Spleen (tissue), 11 donors: ENCODE results near the gene IL6R. TPM values are rescaled to one million over a fixed set of nuclear protein-coding genes. Genes with fewer than 3 reads are reported as not detected.

Source experiments
- DNase-seq: peaks from one replicate; pipeline ENCODE4 v3.0.0-alpha.2; 2020
- H3K27ac ChIP-seq, 8 donors: fragments of 200-600 bp; sonication (generic) in 7 of 8; 1 replicate in 4 of 8; 2 replicates in 4 of 8; pipeline versions ENCODE4 v1.5.0 to v1.8.0; 2016 to 2021; ENCODE audit warnings: inconsistent platforms in 4 of 8, mild to moderate bottlenecking in 4 of 8, moderate library complexity in 1 of 8
- H3K27me3 ChIP-seq, 7 donors: fragments of 200-600 bp; sonication (generic) in 6 of 7; replicated peaks in 1 of 7; 1 replicate in 4 of 7; 2 replicates in 3 of 7; pipeline versions ENCODE4 v1.5.0 to v1.8.0; 2016 to 2021; ENCODE audit warnings: inconsistent platforms in 3 of 7, mild to moderate bottlenecking in 1 of 7
- H3K36me3 ChIP-seq, 6 donors: fragments of 200-600 bp; sonication (generic) in 5 of 6; 1 replicate in 4 of 6; 2 replicates in 2 of 6; pipeline versions ENCODE4 v1.5.0 to v1.8.0; 2016 to 2021; ENCODE audit warnings: inconsistent platforms in 2 of 6
- H3K4me1 ChIP-seq, 6 donors: fragments of 200-600 bp; sonication (generic) in 5 of 6; 1 replicate in 3 of 6; 2 replicates in 3 of 6; pipeline versions ENCODE4 v1.5.0 to v1.8.0; 2016 to 2021; ENCODE audit warnings: inconsistent platforms in 3 of 6
- H3K4me3 ChIP-seq, 8 donors: fragments of 200-600 bp; sonication (generic) in 7 of 8; 1 replicate in 4 of 8; 2 replicates in 4 of 8; pipeline versions ENCODE4 v1.5.0 to v1.8.0; 2016 to 2021; ENCODE audit warnings: inconsistent platforms in 4 of 8, mild to moderate bottlenecking in 4 of 8, moderate library complexity in 2 of 8
- H3K9me3 ChIP-seq, 8 donors: fragments of 200-600 bp; sonication (generic) in 7 of 8; 1 replicate in 4 of 8; 2 replicates in 4 of 8; pipeline versions ENCODE4 v1.5.0 to v1.8.0; 2016 to 2021; ENCODE audit warnings: inconsistent platforms in 4 of 8
- CTCF ChIP-seq, 11 experiments: fragments of 200-600 bp in 7 of 11; fragments of 450-650 bp in 4 of 11; sonication (generic) in 4 of 11; IDR thresholded peaks in 8 of 11; conservative IDR thresholded peaks in 3 of 11; 1 replicate in 7 of 11; 2 replicates in 4 of 11; pipeline versions ENCODE4 v1.4.0 to v1.8.0; 2016 to 2021; ENCODE audit warnings: antibody characterized with exemption in 11 of 11, inconsistent platforms in 4 of 11, mild to moderate bottlenecking in 1 of 11
- POLR2A ChIP-seq, 3 donors: fragments of 450-650 bp; IDR thresholded peaks; one replicate each; pipeline ENCODE4 v1.5.1; 2017; ENCODE audit warnings: antibody characterized with exemption in 3 of 3, mild to moderate bottlenecking in 1 of 3
- POLR2AphosphoS5 ChIP-seq, 3 donors: sonication (generic); formaldehyde crosslinking; IDR thresholded peaks; one replicate each; pipeline ENCODE4 v1.5.1; 2017; ENCODE audit warnings: antibody characterized with exemption in 3 of 3
- WGBS, 5 donors: extraction: QIAGEN DNeasy Blood & Tissue Kit in 3 of 5; methylation state at CpG; one replicate each; pipeline versions ENCODE4 v1.1.5 to v1.1.7; 2013 to 2018; 5-methylcytosine and 5-hydroxymethylcytosine counted together
- intact Hi-C: fragments of 100-400 bp; cut with DNase I; formaldehyde crosslinking; loops from one replicate; pipeline ENCODE4 v1.15.0; 2023; ENCODE audit warnings: low total_unique reads
- polyA plus RNA-seq, 3 donors: library from polyadenylated mRNA; stranded (reverse); fragments of 200-250 nt; gene quantifications; one replicate each; pipeline ENCODE4 v1.2.1, GENCODE V29; 2013
- total RNA-seq, 7 donors: library from RNA; depleted of rRNA in 3 of 7; stranded (reverse); fragments of >200 nt in 3 of 7; fragmentation: NEBNext Ultra II Directional in 4 of 7; extraction: Animal tissue kit (Norgen Biotek cat#: 25700) in 4 of 7; gene quantifications; one replicate each; pipeline versions ENCODE4 v1.1.0 to v1.2.1, GENCODE V29; 2016 to 2021
- donor health status: healthy with polysubstance abuse.
- donor health status: DM: no; HTN: no; CAD: no; lungs with moderate emphysema.
- donor health status: DM: no; HTN: no; CAD: no.
- donor health status: Bipolar disorder and iron deficiency.
- donor health status: healthy.
- donor health status: DM: no; HTN: no; CAD: no.
- donor health status: DM: yes; HTN: yes; CAD: no.

IL6R gene
- total and polyA plus RNA-seq, 10 donors = 2.8 to 74.5 (median 47.8) TPM

GRCh38 chr1:154403261-154403943 lies 1.7 kb upstream of the IL6R start:
- H3K9me3 ChIP-seq = no peaks in the 10 kb centered on the region
- H3K27ac ChIP-seq = peak overlapping the region in 7 of 8 donors; percentile 48 to 99 (median 94)
- no peaks in the 10 kb centered on the region for H3K36me3 ChIP-seq
- no peak for TF ChIP-seq POLR2A (IDR thresholded peaks at IDR 0.05)
- TF ChIP-seq POLR2AphosphoS5 (IDR thresholded peaks at IDR 0.05) = peak in 1 of 3 donors; percentile 43
- no peak for TF ChIP-seq CTCF (IDR thresholded peaks at IDR 0.05 in 8 of 11, conservative IDR thresholded peaks at IDR 0.05 in 3 of 11)
- intact Hi-C loops = no loop called here
- peak overlapping the region in 1 of 8 donors; percentile 11 for H3K4me3 ChIP-seq
- DNase-seq = no peak
- peaks cover 36 to 92% (median 78%) of the 10 kb centered on the region in 6 donors for H3K4me1 ChIP-seq
- H3K27me3 ChIP-seq = peaks cover 0 to 9% (median 0%) of the 10 kb centered on the region in 7 donors
- WGBS, 5 donors = 30 to 54% (median 32%) methylated on average over 6 to 8 of the region's 8 CpGs

GRCh38 chr1:154403983-154404382 lies 1.2 kb upstream of the IL6R start:
- Histone ChIP-seq H3K4me3 (peak overlapping the region in 1 of 8 donors; percentile 77), H3K4me1 (peaks cover 39 to 95% (median 84%) of the 10 kb centered on the region in 6 donors), H3K27me3 (peaks cover 0 to 9% (median 0%) of the 10 kb centered on the region in 7 donors), H3K36me3 (no peaks in the 10 kb centered on the region), H3K27ac (peak overlapping the region; percentile 35 to 99 (median 94)), H3K9me3 (no peaks in the 10 kb centered on the region)
- intact Hi-C loops = no loop called here
- no peak for DNase-seq
- 59 to 73% (median 68%) methylated on average over 3 of the region's 3 CpGs for WGBS, 5 donors
- TF ChIP-seq POLR2AphosphoS5 (IDR thresholded peaks at IDR 0.05) (no peak), POLR2A (IDR thresholded peaks at IDR 0.05) (no peak), CTCF (IDR thresholded peaks at IDR 0.05 in 8 of 11, conservative IDR thresholded peaks at IDR 0.05 in 3 of 11) (no peak)

- no peaks in the 10 kb centered on the region for H3K9me3 ChIP-seq
- H3K36me3 ChIP-seq = no peaks in the 10 kb centered on the region
- H3K27me3 ChIP-seq = peaks cover 0 to 9% (median 0%) of the 10 kb centered on the region in 7 donors
- intact Hi-C loops = no loop called here
- DNase-seq = no peak
- WGBS, 5 donors = 26 to 40% (median 36%) methylated on average over 6 to 11 of the region's 11 CpGs
- TF ChIP-seq POLR2AphosphoS5 (IDR thresholded peaks at IDR 0.05) (no peak), CTCF (IDR thresholded peaks at IDR 0.05 in 8 of 11, conservative IDR thresholded peaks at IDR 0.05 in 3 of 11) (no peak), POLR2A (IDR thresholded peaks at IDR 0.05) (no peak)
- peak overlapping the region; percentile 82 to 99 (median 94) for H3K27ac ChIP-seq
- H3K4me1 ChIP-seq = peaks cover 40 to 100% (median 90%) of the 10 kb centered on the region in 6 donors
- H3K4me3 ChIP-seq = peak overlapping the region; percentile 52 to 77 (median 64)
Measured at GRCh38 chr1:154404511-154404931, 622 bp upstream of the IL6R start.
